Transverse colon (tissue), 4 donors: ENCODE measurements around the gene SGSH. TPM values are rescaled to one million over a fixed set of nuclear protein-coding genes. Genes with fewer than 3 reads are reported as not detected.

Source experiments
- DNase-seq: peaks from one replicate; pipeline ENCODE4 v3.0.0-alpha.2; 2019
- H3K27ac ChIP-seq, 4 donors: fragments of 200-600 bp; sonication (generic); 2 replicates each; pipeline ENCODE4 v1.5.1; 2016 to 2018; ENCODE audit warnings: inconsistent platforms in 4 of 4
- H3K27me3 ChIP-seq: fragments of 200-600 bp; sonication (generic); 2 replicates; pipeline ENCODE4 v1.5.1; 2017; ENCODE audit warnings: inconsistent platforms
- H3K36me3 ChIP-seq, 4 donors: fragments of 200-600 bp; sonication (generic); 2 replicates each; pipeline ENCODE4 v1.5.1; 2017 to 2019; ENCODE audit warnings: inconsistent platforms in 4 of 4
- H3K4me1 ChIP-seq, 4 donors: fragments of 200-600 bp; sonication (generic); 2 replicates each; pipeline ENCODE4 v1.5.1; 2017 to 2020; ENCODE audit warnings: inconsistent platforms in 4 of 4
- H3K4me3 ChIP-seq, 4 donors: fragments of 200-600 bp; sonication (generic); 1 replicate in 1 of 4; 2 replicates in 3 of 4; pipeline versions ENCODE4 v1.5.1 to v1.6.1; 2017 to 2019; ENCODE audit warnings: inconsistent platforms in 4 of 4
- H3K9me3 ChIP-seq, 2 donors: fragments of 200-600 bp; sonication (generic); 2 replicates each; pipeline ENCODE4 v1.5.1; 2017 to 2019; ENCODE audit warnings: inconsistent platforms in 2 of 2
- EP300 ChIP-seq: sonication (generic); formaldehyde crosslinking; IDR thresholded peaks from one replicate; pipeline ENCODE4 v1.6.1; 2017; ENCODE audit warnings: antibody characterized with exemption, low read depth
- POLR2A ChIP-seq: fragments of 450-650 bp; IDR thresholded peaks from one replicate; pipeline ENCODE4 v1.6.1; 2016; ENCODE audit warnings: antibody characterized with exemption, mild to moderate bottlenecking, moderate library complexity
- POLR2AphosphoS5 ChIP-seq, 3 donors: sonication (generic); formaldehyde crosslinking; IDR thresholded peaks; one replicate each; pipeline ENCODE4 v1.6.1; 2016; ENCODE audit warnings: antibody characterized with exemption in 3 of 3
- WGBS, 2 donors: methylation state at CpG; one replicate each; pipeline ENCODE4 v1.1.5; 2018; ENCODE audit warnings: low coverage in 1 of 2; 5-methylcytosine and 5-hydroxymethylcytosine counted together
- in situ Hi-C, 4 donors: fragments of 200-750 bp; cut with MboI; loops; one replicate each; pipeline versions ENCODE4 v1.15.0 to v1.15.1; 2017; ENCODE audit warnings: low sequenced_read_pairs in 3 of 4, low pct_ligation_motif_present in 1 of 4, low pct_unique_long_range_greater_than_20kb in 1 of 4
- intact Hi-C: fragments of 100-400 bp; cut with DNase I; formaldehyde crosslinking; loops from one replicate; pipeline ENCODE4 v1.15.1; 2023; ENCODE audit warnings: low total_unique reads
- total RNA-seq, 4 donors: library from RNA; depleted of rRNA; stranded (reverse); fragments of >200 nt; gene quantifications; one replicate each; pipeline ENCODE4 v1.1.0, GENCODE V29; 2016
- TF ChIP-seq, protein P1 (sequence below), 5 experiments: fragments of 200-600 bp in 3 of 5; fragments of 450-650 bp in 2 of 5; sonication (generic) in 3 of 5; IDR thresholded peaks; 1 replicate in 2 of 5; 2 replicates in 3 of 5; pipeline ENCODE4 v1.5.1; 2016 to 2017; ENCODE audit warnings: antibody characterized with exemption in 5 of 5, inconsistent platforms in 3 of 5, mild to moderate bottlenecking in 2 of 5, moderate library complexity in 1 of 5

The SGSH gene
- total RNA-seq, 4 donors from 2014 or later: 26.2 to 66.2 (median 39.9) TPM

DNA sequence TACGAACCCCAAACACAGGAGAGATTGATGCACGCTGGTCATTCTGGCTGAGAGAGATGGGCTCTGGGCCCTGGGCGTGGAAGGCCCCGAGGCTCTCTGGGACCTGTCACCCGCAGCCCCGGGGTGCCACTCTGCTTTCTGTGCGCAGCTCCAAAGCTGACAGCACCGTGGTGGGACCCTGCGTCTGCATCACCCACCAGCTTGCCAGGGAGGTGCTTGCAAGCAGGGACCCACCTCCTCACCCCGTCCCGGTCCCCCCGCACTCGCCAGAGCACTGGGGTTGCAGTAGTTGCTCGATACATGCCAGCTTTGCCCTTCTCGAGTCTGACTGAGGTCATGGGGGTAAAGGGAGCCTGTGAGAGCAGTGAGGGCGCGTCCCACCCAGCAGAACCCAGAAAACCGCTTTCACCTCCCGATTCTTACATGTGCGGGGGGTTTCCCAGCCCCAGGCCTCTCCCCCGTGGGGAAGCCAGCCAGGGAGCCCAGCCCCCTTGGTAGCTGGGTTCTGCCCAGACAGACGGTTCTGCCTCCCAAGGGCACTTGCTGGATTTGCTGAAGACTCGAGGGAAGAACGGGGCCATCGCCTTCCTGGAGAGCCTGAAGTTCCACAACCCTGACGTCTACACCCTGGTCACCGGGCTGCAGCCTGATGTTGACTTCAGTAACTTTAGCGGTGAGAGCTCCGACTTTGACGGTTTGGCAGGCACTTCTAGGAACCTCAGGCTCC, 37.9 kb downstream of the SGSH start:
- Histone ChIP-seq H3K4me3 (no peak overlapping the region), H3K27ac (no peak overlapping the region), H3K9me3 (no peaks in the 10 kb centered on the region), H3K4me1 (peaks cover 0 to 4% (median 1%) of the 10 kb centered on the region in 4 donors), H3K36me3 (no peaks in the 10 kb centered on the region), H3K27me3 (no peaks in the 10 kb centered on the region)
- DNase-seq: no peak
- in situ Hi-C loops (no loop called here), intact Hi-C loops (no loop called here)
- TF ChIP-seq EP300: no peak
- TF ChIP-seq POLR2A: no peak
- TF ChIP-seq POLR2AphosphoS5 (IDR thresholded peaks at IDR 0.05): no peak
- TF ChIP-seq, protein P1, sequence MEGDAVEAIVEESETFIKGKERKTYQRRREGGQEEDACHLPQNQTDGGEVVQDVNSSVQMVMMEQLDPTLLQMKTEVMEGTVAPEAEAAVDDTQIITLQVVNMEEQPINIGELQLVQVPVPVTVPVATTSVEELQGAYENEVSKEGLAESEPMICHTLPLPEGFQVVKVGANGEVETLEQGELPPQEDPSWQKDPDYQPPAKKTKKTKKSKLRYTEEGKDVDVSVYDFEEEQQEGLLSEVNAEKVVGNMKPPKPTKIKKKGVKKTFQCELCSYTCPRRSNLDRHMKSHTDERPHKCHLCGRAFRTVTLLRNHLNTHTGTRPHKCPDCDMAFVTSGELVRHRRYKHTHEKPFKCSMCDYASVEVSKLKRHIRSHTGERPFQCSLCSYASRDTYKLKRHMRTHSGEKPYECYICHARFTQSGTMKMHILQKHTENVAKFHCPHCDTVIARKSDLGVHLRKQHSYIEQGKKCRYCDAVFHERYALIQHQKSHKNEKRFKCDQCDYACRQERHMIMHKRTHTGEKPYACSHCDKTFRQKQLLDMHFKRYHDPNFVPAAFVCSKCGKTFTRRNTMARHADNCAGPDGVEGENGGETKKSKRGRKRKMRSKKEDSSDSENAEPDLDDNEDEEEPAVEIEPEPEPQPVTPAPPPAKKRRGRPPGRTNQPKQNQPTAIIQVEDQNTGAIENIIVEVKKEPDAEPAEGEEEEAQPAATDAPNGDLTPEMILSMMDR (IDR thresholded peaks at IDR 0.05): no peak
- WGBS, 2 donors: 89% methylated on average over 24 of the region's 30 CpGs; no CpG with 5 or more reads in 1 of the 2 donors

DNA sequence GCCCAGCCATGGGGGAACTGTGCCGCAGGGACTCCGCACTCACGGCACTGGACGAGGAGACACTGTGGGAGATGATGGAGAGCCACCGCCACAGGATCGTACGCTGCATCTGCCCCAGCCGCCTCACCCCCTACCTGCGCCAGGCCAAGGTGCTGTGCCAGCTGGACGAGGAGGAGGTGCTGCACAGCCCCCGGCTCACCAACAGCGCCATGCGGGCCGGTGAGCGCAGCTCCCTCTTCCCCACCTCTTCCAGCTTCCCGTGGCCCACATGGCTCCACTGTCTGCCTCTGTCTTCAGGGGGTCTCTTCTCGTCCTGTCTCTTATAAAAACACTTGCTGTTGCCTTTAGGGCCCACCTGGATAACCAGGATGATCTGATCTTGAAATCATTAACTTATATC, 38.7 kb downstream of the SGSH start:
- in situ Hi-C loops: no loop called here
- intact Hi-C loops: no loop called here
- WGBS, 2 donors: 93% methylated on average over 17 of the region's 17 CpGs; no CpG with 5 or more reads in 1 of the 2 donors
- Histone ChIP-seq H3K4me1 (peaks cover 0 to 4% (median 1%) of the 10 kb centered on the region in 4 donors), H3K27me3 (no peaks in the 10 kb centered on the region), H3K4me3 (no peak overlapping the region), H3K9me3 (no peaks in the 10 kb centered on the region), H3K36me3 (no peaks in the 10 kb centered on the region), H3K27ac (no peak overlapping the region)
- no peak for DNase-seq
- TF ChIP-seq, protein P1 (IDR thresholded peaks at IDR 0.05): no peak
- TF ChIP-seq POLR2AphosphoS5 (IDR thresholded peaks at IDR 0.05) (no peak), EP300 (no peak), POLR2A (no peak)

GRCh38 chr17:80180192-80180591, 39.9 kb downstream of the SGSH start:
- in situ Hi-C loops (no loop called here), intact Hi-C loops (no loop called here)
- no peaks in the 10 kb centered on the region for H3K9me3 ChIP-seq
- H3K27ac ChIP-seq: no peak overlapping the region
- no peaks in the 10 kb centered on the region for H3K36me3 ChIP-seq
- H3K4me1 ChIP-seq: peaks cover 0 to 7% (median 3%) of the 10 kb centered on the region in 4 donors
- H3K4me3 ChIP-seq: no peak overlapping the region
- H3K27me3 ChIP-seq: no peaks in the 10 kb centered on the region
- 85% methylated on average over 14 of the region's 14 CpGs; no CpG with 5 or more reads in 1 of the 2 donors for WGBS, 2 donors
- no peak for DNase-seq
- TF ChIP-seq POLR2A: no peak
- TF ChIP-seq, protein P1 (IDR thresholded peaks at IDR 0.05): no peak
- no peak for TF ChIP-seq POLR2AphosphoS5 (IDR thresholded peaks at IDR 0.05)
- TF ChIP-seq EP300: no peak

- peak; percentile 68 for DNase-seq
- TF ChIP-seq POLR2AphosphoS5 (IDR thresholded peaks at IDR 0.05) (no peak), POLR2A (no peak), EP300 (no peak)
- TF ChIP-seq, protein P1 (IDR thresholded peaks at IDR 0.05): no peak
- in situ Hi-C loops (no loop called here), intact Hi-C loops (no loop called here)
- H3K9me3 ChIP-seq: no peaks in the 10 kb centered on the region
- H3K36me3 ChIP-seq: no peaks in the 10 kb centered on the region
- H3K27me3 ChIP-seq: no peaks in the 10 kb centered on the region
- 72% methylated on average over 21 of the region's 21 CpGs; no CpG with 5 or more reads in 1 of the 2 donors for WGBS, 2 donors
- no peak overlapping the region for H3K27ac ChIP-seq
- H3K4me1 ChIP-seq: peaks cover 0 to 7% (median 3%) of the 10 kb centered on the region in 4 donors
- no peak overlapping the region for H3K4me3 ChIP-seq
Measured at GRCh38 chr17:80177986-80178595, 42.0 kb downstream of the SGSH start.
